Measurements from ENCODE around the gene HAUS7.
A peak's percentile ranks its signal among the peaks of the same experiment; 100 is the strongest.

The HAUS7 gene

GRCh38 chrX:153460826-153461225 lies 9.6 kb downstream of the HAUS7 start:
- TF ChIP-seq CTCF (IDR thresholded peaks at IDR 0.05; ENCODE audit: low read depth, low read length): peak; percentile 64
- no peak overlapping the region for H3K4me3 ChIP-seq (ENCODE audit: low read depth, low read length)

DNA sequence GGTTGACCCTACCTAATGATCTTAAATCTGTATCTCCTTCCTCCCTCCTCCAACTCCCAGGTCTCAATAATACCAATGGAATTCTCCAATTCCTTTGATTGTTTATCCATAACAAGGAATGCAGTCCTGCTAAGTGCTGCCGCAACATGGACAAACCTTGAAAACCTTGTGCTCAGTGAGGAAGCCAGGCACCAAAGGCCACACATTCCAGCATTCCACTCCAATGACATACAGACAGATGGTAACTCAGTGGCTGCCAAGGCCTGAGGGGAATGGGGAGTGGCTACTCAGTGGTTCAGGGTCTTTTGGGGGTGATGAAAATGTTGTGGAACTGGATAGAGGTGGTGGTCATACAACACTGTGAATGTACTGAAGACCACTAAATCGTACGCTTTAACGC lies 10.4 kb downstream of the HAUS7 start:
- no peak for TF ChIP-seq CTCF (IDR thresholded peaks at IDR 0.05; ENCODE audit: low read depth, low read length)
- no peak overlapping the region for H3K4me3 ChIP-seq (ENCODE audit: low read depth, low read length)

GRCh38 chrX:153458476-153458875 lies 11.9 kb downstream of the HAUS7 start:
- H3K4me3 ChIP-seq (ENCODE audit: low read depth, low read length): no peak overlapping the region
- TF ChIP-seq CTCF (IDR thresholded peaks at IDR 0.05; ENCODE audit: low read depth, low read length): no peak

DNA sequence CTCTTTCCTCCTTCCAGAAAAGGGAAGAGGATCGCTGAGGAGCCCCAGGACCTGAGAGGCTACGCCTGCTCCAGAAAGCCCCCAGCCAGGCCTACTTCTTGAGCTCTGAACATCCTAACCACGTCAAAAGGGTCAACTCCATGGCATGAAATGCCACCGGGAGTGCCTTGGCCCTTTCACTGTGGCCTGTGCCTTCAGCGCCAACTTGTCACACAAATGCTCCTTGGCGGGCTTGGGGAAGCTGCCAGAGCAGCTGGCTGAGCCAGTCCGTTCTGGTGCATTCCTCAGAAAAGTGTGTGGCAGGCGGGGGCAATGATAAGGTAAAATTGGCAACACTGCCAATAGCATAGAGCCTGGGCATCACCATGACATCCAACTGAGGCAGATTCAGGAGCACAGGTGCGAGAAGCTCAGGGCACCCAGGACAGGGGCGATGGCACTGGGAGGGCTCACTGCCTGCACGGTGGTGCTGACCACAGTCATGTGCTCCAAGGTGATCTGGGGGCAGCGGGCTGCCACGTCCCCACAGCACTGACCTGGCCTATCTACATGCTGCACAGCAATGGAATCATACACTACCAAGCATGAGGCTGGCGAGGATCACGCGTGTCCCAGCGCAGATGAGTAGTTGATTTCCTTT lies 12.4 kb downstream of the HAUS7 start:
- no peak for TF ChIP-seq CTCF (IDR thresholded peaks at IDR 0.05; ENCODE audit: low read depth, low read length)
- no peak overlapping the region for H3K4me3 ChIP-seq (ENCODE audit: low read depth, low read length)

DNA sequence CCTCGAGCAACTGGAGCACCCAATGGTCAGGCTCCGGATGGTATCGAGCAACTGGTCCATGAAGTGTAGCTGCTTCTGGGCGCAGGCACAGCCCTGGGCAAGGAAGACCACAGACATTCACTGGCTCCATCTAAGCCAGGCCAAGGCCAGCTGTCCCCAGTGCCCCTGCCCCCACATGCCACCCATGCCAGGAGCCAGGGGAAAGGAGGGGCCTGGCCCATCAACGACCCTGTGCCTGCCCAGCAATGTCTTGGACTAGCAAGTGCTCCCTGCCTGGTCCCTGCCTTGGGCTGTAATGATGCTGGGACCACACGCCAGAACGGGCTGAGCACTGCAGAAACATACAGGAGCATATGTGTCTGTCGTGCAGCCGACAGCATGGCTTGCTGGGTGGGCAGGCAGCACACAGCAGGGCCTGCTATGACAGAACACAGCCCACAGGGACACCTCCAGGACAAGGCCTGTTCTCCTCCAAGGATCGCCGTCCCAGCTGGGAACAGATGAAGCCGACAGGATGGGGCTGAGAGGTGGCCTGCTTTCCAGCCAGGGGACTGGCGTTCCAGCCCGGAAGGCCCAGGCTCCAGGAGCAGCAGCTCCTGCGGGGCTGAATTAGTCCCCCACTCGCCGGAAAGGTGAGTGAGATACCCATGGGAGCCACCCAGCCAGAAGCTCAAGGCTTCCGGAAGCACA lies 13.1 kb downstream of the HAUS7 start:
- TF ChIP-seq CTCF (IDR thresholded peaks at IDR 0.05; ENCODE audit: low read depth, low read length): no peak
- no peak overlapping the region for H3K4me3 ChIP-seq (ENCODE audit: low read depth, low read length)

DNA sequence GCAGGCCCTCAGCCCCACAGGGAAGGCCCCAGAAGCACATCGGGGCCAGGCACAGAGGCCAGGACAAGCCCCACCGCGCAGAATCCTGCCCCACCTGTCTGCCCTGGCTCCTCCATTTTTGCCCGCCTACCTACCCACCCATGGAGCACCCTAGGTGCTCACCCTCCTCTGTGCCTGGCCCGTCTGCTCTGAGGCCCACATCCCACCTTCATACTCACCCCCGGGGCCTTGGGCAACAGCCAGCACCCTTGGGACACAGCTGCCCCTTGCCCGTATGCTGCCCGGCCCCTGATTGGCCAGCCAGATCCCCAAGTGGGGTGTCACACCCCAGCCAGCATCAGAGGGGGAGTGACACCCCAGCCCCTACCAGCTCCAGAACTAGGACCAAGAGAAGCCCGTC lies 13.7 kb downstream of the HAUS7 start:
- H3K4me3 ChIP-seq (ENCODE audit: low read depth, low read length): no peak overlapping the region
- TF ChIP-seq CTCF (IDR thresholded peaks at IDR 0.05; ENCODE audit: low read depth, low read length): no peak

GRCh38 chrX:153456161-153456560 lies 14.2 kb downstream of the HAUS7 start:
- TF ChIP-seq CTCF (IDR thresholded peaks at IDR 0.05; ENCODE audit: low read depth, low read length): no peak
- H3K4me3 ChIP-seq (ENCODE audit: low read depth, low read length): no peak overlapping the region

Data from WI38 (cell line).